Pancreas (tissue), 10 donors: ENCODE results near the gene CDV3. TPM values are rescaled to one million over a fixed set of nuclear protein-coding genes. Genes with fewer than 3 reads are reported as not detected.
A peak's percentile ranks its signal among the peaks of the same experiment; 100 is the strongest.
"Not testable (repeated sequence)": the region's sequence is repeated elsewhere in the genome, so short reads cannot be mapped to it uniquely, and the experiment has no call there.

Source experiments
- ATAC-seq, 4 donors: fragments of 200-7000 bp; cut with Tn5 transposase; one replicate each; pipeline versions ENCODE4 v1.8.0 to v1.9.1; 2020; ENCODE audit warnings: mild to moderate bottlenecking in 4 of 4, moderate library complexity in 4 of 4
- DNase-seq, 6 donors: peaks; one replicate each; pipeline ENCODE4 v3.0.0-alpha.2; 2020
- FAIRE-seq: peaks from 2 replicates; lab custom pipeline; 2012; peaks lifted over from hg19 to GRCh38; lab: Jason Lieb, UNC
- H3K27ac ChIP-seq, 4 donors: fragments of 200-600 bp; sonication (generic); 1 replicate in 3 of 4; 2 replicates in 1 of 4; pipeline versions ENCODE4 v1.5.0 to v1.8.0; 2020
- H3K27me3 ChIP-seq, 4 donors: fragments of 200-600 bp; one replicate each; pipeline ENCODE4 v1.8.0; 2021
- H3K36me3 ChIP-seq, 3 donors: fragments of 200-600 bp; sonication (generic) in 1 of 3; one replicate each; pipeline versions ENCODE4 v1.5.0 to v1.8.0; 2020 to 2021
- H3K4me1 ChIP-seq, 3 donors: fragments of 200-600 bp; one replicate each; pipeline ENCODE4 v1.8.0; 2021
- H3K4me3 ChIP-seq, 4 donors: fragments of 200-600 bp; sonication (generic) in 2 of 4; one replicate each; pipeline versions ENCODE4 v1.5.0 to v1.8.0; 2020 to 2021
- H3K9me3 ChIP-seq, 4 donors: fragments of 200-600 bp; one replicate each; pipeline ENCODE4 v1.8.0; 2021
- CTCF ChIP-seq, 4 donors: fragments of 200-600 bp; sonication (generic) in 3 of 4; IDR thresholded peaks; one replicate each; pipeline versions ENCODE4 v1.5.0 to v1.8.0; 2021; ENCODE audit warnings: antibody characterized with exemption in 4 of 4
- WGBS, 2 donors: extraction: QIAGEN DNeasy Blood & Tissue Kit; methylation state at CpG; one replicate each; pipeline ENCODE4 v1.1.7; 2013; 5-methylcytosine and 5-hydroxymethylcytosine counted together
- intact Hi-C, 3 donors: fragments of 100-400 bp; cut with DNase I; formaldehyde crosslinking; loops; one replicate each; pipeline versions ENCODE4 v1.11.1 to v1.14.2; 2022
- polyA plus RNA-seq, 2 donors: library from polyadenylated mRNA; stranded (reverse); fragments of 200-250 nt; gene quantifications; one replicate each; pipeline ENCODE4 v1.2.3, GENCODE V29; 2013
- total RNA-seq, 6 donors: library from RNA; stranded (reverse); fragmentation: NEBNext Ultra II Directional in 4 of 6; extraction: Animal tissue kit (Norgen Biotek cat#: 25700) in 4 of 6; gene quantifications; one replicate each; pipeline versions ENCODE4 v1.2.1 to v1.2.4, GENCODE V29; 2021 to 2023
- donor health status: healthy with polysubstance abuse.
- donor health status: DM: no; HTN: no; CAD: no; lungs with moderate emphysema.
- donor health status: DM: no; HTN: no; CAD: no.
- donor health status: control.
- donor health status: control.
- donor health status: Bipolar disorder and iron deficiency.
- donor health status: DM: yes; HTN: yes; CAD: no.
- donor health status: DM: no; HTN: no; CAD: no.
- donor health status: DM: no; HTN: no; CAD: no.
- donor health status: DM: yes; HTN: yes; CAD: no.

The CDV3 gene
- total and polyA plus RNA-seq, 8 donors, result 27.6 to 92.9 (median 74.7) TPM

- Histone ChIP-seq H3K36me3 (no peaks in the 10 kb centered on the region), H3K27me3 (no peaks in the 10 kb centered on the region), H3K9me3 (no peaks in the 10 kb centered on the region), H3K4me3 (no peak overlapping the region), H3K27ac (no peak overlapping the region), H3K4me1 (peaks cover 7 to 24% (median 10%) of the 10 kb centered on the region in 3 donors)
- intact Hi-C loops, result no loop called here
- DNase-seq (no peak), FAIRE-seq (no peak), ATAC-seq (no peak)
- no peak for TF ChIP-seq CTCF (IDR thresholded peaks at IDR 0.05)
- WGBS, 2 donors, result 93 to 96% methylated on average over 2 of the region's 2 CpGs
These were observed 35.3 kb upstream of the CDV3 start for GRCh38 chr3:133538154-133538553.

GRCh38 chr3:133540896-133541674 lies 32.4 kb upstream of the CDV3 start:
- Histone ChIP-seq H3K27me3 (no peaks in the 10 kb centered on the region), H3K4me3 (no peak overlapping the region), H3K9me3 (no peaks in the 10 kb centered on the region), H3K4me1 (peaks cover 0 to 13% (median under 1%) of the 10 kb centered on the region in 3 donors), H3K36me3 (no peaks in the 10 kb centered on the region), H3K27ac (no peak overlapping the region)
- intact Hi-C loops, result no loop called here
- ATAC-seq (peak; percentile 62 to 84 (median 77)), DNase-seq (peak in 2 of 6 donors; percentile 42 to 68), FAIRE-seq (no peak)
- WGBS, 2 donors, result 65 to 69% methylated on average over 2 of the region's 2 CpGs
- no peak for TF ChIP-seq CTCF (IDR thresholded peaks at IDR 0.05)

GRCh38 chr3:133542871-133543270 lies 30.6 kb upstream of the CDV3 start:
- 92% methylated on average over 7 of the region's 7 CpGs for WGBS, 2 donors
- Histone ChIP-seq H3K27ac (no peak overlapping the region), H3K27me3 (no peaks in the 10 kb centered on the region), H3K4me1 (peaks cover 0 to 17% (median 9%) of the 10 kb centered on the region in 3 donors), H3K4me3 (no peak overlapping the region), H3K36me3 (no peaks in the 10 kb centered on the region), H3K9me3 (no peaks in the 10 kb centered on the region)
- no peak for TF ChIP-seq CTCF (IDR thresholded peaks at IDR 0.05)
- FAIRE-seq (no peak), DNase-seq (no peak), ATAC-seq (no peak)
- intact Hi-C loops, result no loop called here

- intact Hi-C loops, DNase-seq: not testable (repeated sequence)
These were observed 28.5 kb upstream of the CDV3 start for GRCh38 chr3:133544983-133545382.

GRCh38 chr3:133547432-133548041 lies 25.9 kb upstream of the CDV3 start:
- WGBS, 2 donors, result 36 to 47% methylated on average over 3 of the region's 3 CpGs
- peak; percentile 93 to 98 (median 96) for ATAC-seq
- no peak for TF ChIP-seq CTCF (IDR thresholded peaks at IDR 0.05)
- DNase-seq, result peak in 4 of 6 donors; percentile 67 to 78 (median 74)
- intact Hi-C loops, result no loop called here
- no peaks in the 10 kb centered on the region for H3K36me3 ChIP-seq
- H3K9me3 ChIP-seq, result no peaks in the 10 kb centered on the region
- no peak for FAIRE-seq
- no peaks in the 10 kb centered on the region for H3K27me3 ChIP-seq
- peaks cover 0 to 15% (median 10%) of the 10 kb centered on the region in 3 donors for H3K4me1 ChIP-seq
- H3K27ac ChIP-seq, result peak overlapping the region; percentile 13 to 79 (median 56)
- H3K4me3 ChIP-seq, result no peak overlapping the region

More at GRCh38 chr3:133544983-133545382, 28.5 kb upstream of the CDV3 start:
- H3K9me3 ChIP-seq, H3K27me3 ChIP-seq, ATAC-seq, H3K36me3 ChIP-seq, FAIRE-seq, H3K27ac ChIP-seq, H3K4me3 ChIP-seq: not testable (repeated sequence)
- WGBS, 2 donors, result 79 to 94% methylated on average over 2 of the region's 2 CpGs
- H3K4me1 ChIP-seq, result peaks cover 0 to 24% (median 10%) of the 10 kb centered on the region in 3 donors
